ENCODE data around the gene CDH15. TPM values are rescaled to one million over a fixed set of nuclear protein-coding genes. Genes with fewer than 3 reads are reported as not detected.

CDH15 gene
- total and polyA plus RNA-seq, 9 of the 15 experiments (the other 6 are each of a cell fraction or from before 2014, with no cell fraction given) = 0.07 to 0.18 TPM; not detected in 7

DNA sequence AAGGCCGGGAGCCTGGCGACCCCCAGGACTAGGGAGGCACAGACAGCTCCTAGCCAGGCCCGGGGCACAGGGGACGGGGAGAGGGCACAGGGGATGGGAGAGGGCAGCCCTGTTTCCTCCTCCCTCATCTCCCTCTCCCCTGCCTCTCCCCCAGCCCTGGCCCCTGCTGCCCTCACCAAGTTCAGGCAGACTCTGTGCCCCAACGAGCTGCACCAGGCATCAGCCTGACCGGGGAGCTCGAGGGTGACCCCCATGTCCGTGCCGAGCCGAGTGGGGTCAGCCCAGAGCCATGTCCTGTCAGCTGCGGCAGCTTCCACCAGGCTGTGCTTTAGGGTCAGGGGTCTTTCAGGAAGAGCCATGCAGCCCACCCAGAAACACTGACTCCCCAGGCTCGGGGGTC, 6.0 kb downstream of the CDH15 start:
- 23% methylated on average over 8 of the region's 12 CpGs for WGBS (ENCODE audit: insufficient coverage, low coverage, missing lambda C conversion rate)
- Histone ChIP-seq H3K9me3 (replicated peaks; ENCODE audit: control insufficient read depth, insufficient read depth, low read depth, low read length) (no peaks in the 10 kb centered on the region), H3K4me2 (ENCODE audit: insufficient read depth, low read length) (no peak overlapping the region), H3K9ac (ENCODE audit: insufficient read depth in 1 of 2, low read depth in 2 of 2, low read length in 2 of 2) (no peak overlapping the region), H4K20me1 (replicated peaks; ENCODE audit: control insufficient read depth, insufficient read depth, low read length) (no peaks in the 10 kb centered on the region; the same call in 1 of the 2 replicates), H3K79me2 (ENCODE audit: control insufficient read depth, insufficient read depth, low read length) (no peaks in the 10 kb centered on the region), H3K9me1 (ENCODE audit: control insufficient read depth, insufficient read depth, low read length) (no peaks in the 10 kb centered on the region), H3K4me3 (no peak overlapping the region), H3K27ac (ENCODE audit: extremely low read depth, low read depth, low read length) (no peak overlapping the region), H3K27me3 (ENCODE audit: control insufficient read depth in 2 of 2, insufficient read depth in 2 of 2, low read length in 2 of 2) (peaks cover 0 to 49% of the 10 kb centered on the region in 2 experiments; a peak in 2 of 5 replicates), H3K36me3 (ENCODE audit: control insufficient read depth, insufficient read depth, low read length) (no peaks in the 10 kb centered on the region), H2AFZ (ENCODE audit: low read depth, low read length) (no peak overlapping the region), H3K4me1 (replicated peaks in 1 of 2; ENCODE audit: control insufficient read depth in 2 of 2, insufficient read depth in 2 of 2, low read length in 2 of 2) (peaks cover 0 to 77% of the 10 kb centered on the region in 2 experiments; a peak in 2 of 5 replicates)
- BruUV-seq (replicated peaks) = no TSS peak
- ATAC-seq (no peak), DNase-seq (ENCODE audit: extremely low read depth in 1 of 4, low spot score in 3 of 4) (no peak), FAIRE-seq (no peak)
- ChIA-PET POLR2A (interaction anchor here (0.8 to 1.0 kb wide), 2 partner anchors 10 to 15 kb away, joined by 3 to 6 read pairs; no protein-coding TSS in a partner anchor), CTCF (ENCODE audit: low intra/inter-chr PET ratio) (no interaction called here)
- in situ Hi-C loops (cut with MboI) (no loop called here), intact Hi-C loops (cut with micrococcal nuclease) (no loop called here)
- TF ChIP-seq ZNF124 (CRISPR knock-in tag; IDR thresholded peaks at IDR 0.05) = no peak
- no peak for TF ChIP-seq RAD51 (IDR thresholded peaks at IDR 0.05; ENCODE audit: borderline replicate concordance, low read depth)
- no peak for TF ChIP-seq ZNF224 (CRISPR knock-in tag; IDR thresholded peaks at IDR 0.05)
- no peak for TF ChIP-seq MGA (IDR thresholded peaks at IDR 0.05)
- TF ChIP-seq, protein P1, sequence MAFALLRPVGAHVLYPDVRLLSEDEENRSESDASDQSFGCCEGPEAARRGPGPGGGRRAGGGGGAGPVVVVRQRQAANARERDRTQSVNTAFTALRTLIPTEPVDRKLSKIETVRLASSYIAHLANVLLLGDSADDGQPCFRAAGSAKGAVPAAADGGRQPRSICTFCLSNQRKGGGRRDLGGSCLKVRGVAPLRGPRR (CRISPR knock-in tag; IDR thresholded peaks at IDR 0.05) = no peak
- no peak for TF ChIP-seq YBX1 (IDR thresholded peaks at IDR 0.05)
- no peak for TF ChIP-seq SP2 (IDR thresholded peaks at IDR 0.05; ENCODE audit: extremely low read depth, low read depth, low read length, poor library complexity, severe bottlenecking)
- TF ChIP-seq ZNF175 (CRISPR knock-in tag; IDR thresholded peaks at IDR 0.05; ENCODE audit: low read depth) = no peak
- no peak for TF ChIP-seq TAL1 (IDR thresholded peaks at IDR 0.05)
- no peak for TF ChIP-seq CXXC5 (CRISPR knock-in tag; IDR thresholded peaks at IDR 0.05)
- TF ChIP-seq CREBBP (IDR thresholded peaks at IDR 0.05; ENCODE audit: low read depth, low read length) = no peak
- no peak for TF ChIP-seq SAFB (IDR thresholded peaks at IDR 0.05; ENCODE audit: borderline replicate concordance, low read depth, low read length)
- no peak for TF ChIP-seq TRIM24 (IDR thresholded peaks at IDR 0.05)

All from K562 (cell line).